Central memory CD8-positive, alpha-beta T cell (primary cell): ENCODE data around the gene LAMA2.

Experiments
- ATAC-seq: fragments of 150-1000 bp; cut with Tn5 transposase; replicated peaks from 2 replicates; pipeline ENCODE4 v1.10.0; 2022; ENCODE audit warnings: mild to moderate bottlenecking, moderate FRiP score, moderate number of reproducible peaks; ENCODE audit not compliant: poor library complexity, severe bottlenecking; ENCODE audit errors: extremely low read depth
- DNase-seq, 2 donors: peaks; one replicate each; pipeline ENCODE4 v3.0.0; 2021; ENCODE audit warnings: low spot score in 2 of 2
- H3K27ac Mint-ChIP-seq: one replicate; pipeline ENCODE4 v1.8.0; 2022; ENCODE audit warnings: low read depth, mild to moderate bottlenecking, moderate library complexity, mixed read lengths
- H3K27me3 Mint-ChIP-seq: one replicate; pipeline ENCODE4 v1.8.0; 2022; ENCODE audit warnings: mixed read lengths
- H3K36me3 Mint-ChIP-seq: one replicate; pipeline ENCODE4 v1.8.0; 2022; ENCODE audit warnings: mild to moderate bottlenecking, moderate library complexity, mixed read lengths; ENCODE audit not compliant: insufficient read depth
- H3K4me1 Mint-ChIP-seq: one replicate; pipeline ENCODE4 v1.8.0; 2022; ENCODE audit warnings: mixed read lengths
- H3K4me3 Mint-ChIP-seq: one replicate; pipeline ENCODE4 v1.8.0; 2022; ENCODE audit warnings: mild to moderate bottlenecking, moderate library complexity, mixed read lengths
- H3K9me3 Mint-ChIP-seq: one replicate; pipeline ENCODE4 v1.8.0; 2022; ENCODE audit warnings: mixed read lengths

LAMA2 gene

GRCh38 chr6:129539032-129539431 lies 656.1 kb downstream of the LAMA2 start:
- Mint-ChIP-seq H3K9me3 (peaks cover 2% of the 10 kb centered on the region), H3K27me3 (no peaks in the 10 kb centered on the region), H3K4me3 (no peak overlapping the region), H3K4me1 (no peaks in the 10 kb centered on the region), H3K27ac (no peak overlapping the region), H3K36me3 (peaks cover 3% of the 10 kb centered on the region)
- ATAC-seq (no peak), DNase-seq (no peak)

GRCh38 chr6:129542705-129543104 lies 659.8 kb downstream of the LAMA2 start:
- no peaks in the 10 kb centered on the region for H3K27me3 Mint-ChIP-seq
- H3K27ac Mint-ChIP-seq, result no peak overlapping the region
- no peak for DNase-seq
- H3K4me3 Mint-ChIP-seq, result no peak overlapping the region
- peaks cover 3% of the 10 kb centered on the region for H3K36me3 Mint-ChIP-seq
- H3K9me3 Mint-ChIP-seq, result no peaks in the 10 kb centered on the region
- no peak for ATAC-seq
- H3K4me1 Mint-ChIP-seq, result no peaks in the 10 kb centered on the region

GRCh38 chr6:129543981-129544380 lies 661.0 kb downstream of the LAMA2 start:
- Mint-ChIP-seq H3K27ac (no peak overlapping the region), H3K4me3 (no peak overlapping the region), H3K4me1 (no peaks in the 10 kb centered on the region), H3K9me3 (no peaks in the 10 kb centered on the region), H3K27me3 (no peaks in the 10 kb centered on the region), H3K36me3 (peaks cover 3% of the 10 kb centered on the region)
- DNase-seq (no peak), ATAC-seq (no peak)

GRCh38 chr6:129544892-129545612 lies 662.1 kb downstream of the LAMA2 start:
- no peaks in the 10 kb centered on the region for H3K36me3 Mint-ChIP-seq
- DNase-seq (no peak), ATAC-seq (no peak)
- no peak overlapping the region for H3K27ac Mint-ChIP-seq
- no peak overlapping the region for H3K4me3 Mint-ChIP-seq
- H3K27me3 Mint-ChIP-seq, result no peaks in the 10 kb centered on the region
- H3K4me1 Mint-ChIP-seq, result no peaks in the 10 kb centered on the region
- no peaks in the 10 kb centered on the region for H3K9me3 Mint-ChIP-seq

GRCh38 chr6:129546702-129547101 lies 663.8 kb downstream of the LAMA2 start:
- H3K4me1 Mint-ChIP-seq, result no peaks in the 10 kb centered on the region
- no peaks in the 10 kb centered on the region for H3K27me3 Mint-ChIP-seq
- ATAC-seq (no peak), DNase-seq (no peak)
- no peaks in the 10 kb centered on the region for H3K9me3 Mint-ChIP-seq
- no peak overlapping the region for H3K4me3 Mint-ChIP-seq
- H3K36me3 Mint-ChIP-seq, result no peaks in the 10 kb centered on the region
- no peak overlapping the region for H3K27ac Mint-ChIP-seq

- DNase-seq, result no peak
- Mint-ChIP-seq H3K27ac (no peak overlapping the region), H3K27me3 (no peaks in the 10 kb centered on the region), H3K4me3 (no peak overlapping the region), H3K4me1 (no peaks in the 10 kb centered on the region), H3K9me3 (no peaks in the 10 kb centered on the region), H3K36me3 (no peaks in the 10 kb centered on the region)
- no peak for ATAC-seq
These were observed 668.5 kb downstream of the LAMA2 start for GRCh38 chr6:129551486-129551885.

- no peaks in the 10 kb centered on the region for H3K36me3 Mint-ChIP-seq
- no peaks in the 10 kb centered on the region for H3K27me3 Mint-ChIP-seq
- no peak overlapping the region for H3K27ac Mint-ChIP-seq
- ATAC-seq, result no peak
- H3K9me3 Mint-ChIP-seq, result no peaks in the 10 kb centered on the region
- H3K4me3 Mint-ChIP-seq, result no peak overlapping the region
- DNase-seq, result no peak
- H3K4me1 Mint-ChIP-seq, result no peaks in the 10 kb centered on the region
These were observed 669.5 kb downstream of the LAMA2 start for GRCh38 chr6:129552413-129552812.

- H3K36me3 Mint-ChIP-seq, result no peaks in the 10 kb centered on the region
- no peaks in the 10 kb centered on the region for H3K9me3 Mint-ChIP-seq
- no peak for ATAC-seq
- no peaks in the 10 kb centered on the region for H3K4me1 Mint-ChIP-seq
- no peak overlapping the region for H3K4me3 Mint-ChIP-seq
- H3K27me3 Mint-ChIP-seq, result no peaks in the 10 kb centered on the region
- DNase-seq, result no peak
- no peak overlapping the region for H3K27ac Mint-ChIP-seq
These were observed 672.4 kb downstream of the LAMA2 start for GRCh38 chr6:129555206-129555832.

- Mint-ChIP-seq H3K36me3 (no peaks in the 10 kb centered on the region), H3K27me3 (no peaks in the 10 kb centered on the region), H3K4me3 (no peak overlapping the region), H3K27ac (no peak overlapping the region), H3K4me1 (no peaks in the 10 kb centered on the region), H3K9me3 (no peaks in the 10 kb centered on the region)
- ATAC-seq (no peak), DNase-seq (no peak)
These were observed 675.3 kb downstream of the LAMA2 start for GRCh38 chr6:129558248-129558647.

GRCh38 chr6:129565366-129565765 lies 682.4 kb downstream of the LAMA2 start:
- no peak for ATAC-seq
- H3K27ac Mint-ChIP-seq, result no peak overlapping the region
- DNase-seq, result no peak
- no peaks in the 10 kb centered on the region for H3K4me1 Mint-ChIP-seq
- no peaks in the 10 kb centered on the region for H3K9me3 Mint-ChIP-seq
- no peaks in the 10 kb centered on the region for H3K27me3 Mint-ChIP-seq
- H3K4me3 Mint-ChIP-seq, result no peak overlapping the region
- H3K36me3 Mint-ChIP-seq, result no peaks in the 10 kb centered on the region

- ATAC-seq (no peak), DNase-seq (no peak)
- Mint-ChIP-seq H3K9me3 (peaks cover under 1% of the 10 kb centered on the region), H3K27me3 (no peaks in the 10 kb centered on the region), H3K36me3 (no peaks in the 10 kb centered on the region), H3K4me1 (no peaks in the 10 kb centered on the region), H3K4me3 (no peak overlapping the region), H3K27ac (no peak overlapping the region)
These were observed 682.9 kb downstream of the LAMA2 start for GRCh38 chr6:129565811-129566210.
